Activated T-helper 1 cell treated with anti-CD3 and anti-CD28 coated beads, Interleukin-12 subunit alpha, Interleukin-12 subunit beta, Interleukin-2, Interleukin-4 antibody, amounts not matched to agents 30 ng/mL and 10 ng/mL and 1 ng/mL, durations not matched to agents 14 hours and 24 hours and 36 hours (primary cell): ENCODE measurements around the gene P2RX7. TPM values are rescaled to one million over a fixed set of nuclear protein-coding genes. Genes with fewer than 3 reads are reported as not detected.
"Not testable (repeated sequence)": the region's sequence is repeated elsewhere in the genome, so short reads cannot be mapped to it uniquely, and the experiment has no call there.

Experiments used
- DNase-seq: peaks from one replicate; pipeline ENCODE4 v3.0.0; 2021; ENCODE audit warnings: low spot score
- H3K27ac Mint-ChIP-seq: one replicate; pipeline ENCODE4 v1.8.0; 2021; ENCODE audit warnings: mild to moderate bottlenecking, mixed read lengths
- H3K27me3 Mint-ChIP-seq: one replicate; pipeline ENCODE4 v1.8.0; 2022; ENCODE audit warnings: mild to moderate bottlenecking, moderate library complexity, mixed read lengths; ENCODE audit not compliant: insufficient read depth
- H3K36me3 Mint-ChIP-seq: one replicate; pipeline ENCODE4 v1.8.0; 2021; ENCODE audit warnings: low read depth, mixed read lengths
- H3K4me1 Mint-ChIP-seq: one replicate; pipeline ENCODE4 v1.8.0; 2021; ENCODE audit warnings: low read depth, mixed read lengths
- H3K4me3 Mint-ChIP-seq: one replicate; pipeline ENCODE4 v1.8.0; 2021; ENCODE audit warnings: mild to moderate bottlenecking, moderate library complexity, mixed read lengths
- H3K9me3 Mint-ChIP-seq: one replicate; pipeline ENCODE4 v1.8.0; 2021; ENCODE audit warnings: mixed read lengths
- intact Hi-C: fragments of 100-400 bp; cut with micrococcal nuclease; formaldehyde crosslinking; loops from one replicate; pipeline ENCODE4 v1.15.1; 2024
- total RNA-seq: library from RNA; stranded (reverse); gene quantifications from 2 replicates; pipeline ENCODE4 v1.2.3, GENCODE V29; 2022

Gene P2RX7
- total RNA-seq, 1 donor from 2014 or later: 8.0 TPM

DNA sequence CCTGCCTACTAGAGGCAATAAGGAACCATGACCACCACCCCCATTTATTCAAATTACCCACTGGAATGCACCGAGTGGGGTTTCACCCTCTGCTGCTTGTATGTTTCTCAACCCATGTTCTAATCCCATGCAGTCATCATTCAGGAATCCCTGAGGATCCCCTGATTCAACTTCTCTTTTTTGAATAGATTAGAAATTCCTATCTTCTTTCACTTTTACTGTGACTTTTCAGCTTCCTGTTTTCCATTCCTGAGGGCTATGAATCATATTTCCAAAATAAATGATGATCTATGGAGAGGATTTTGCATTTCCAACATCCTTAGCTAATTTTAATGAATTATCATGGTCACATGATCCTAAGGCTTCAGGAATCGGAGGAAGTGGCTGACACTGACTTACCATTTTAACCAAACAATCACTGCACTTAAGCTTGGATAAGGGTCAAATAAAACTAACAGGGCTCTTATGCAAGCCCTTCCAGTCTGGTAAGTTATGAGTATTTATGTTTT is 57.9 kb downstream of the P2RX7 start:
- no peak for DNase-seq
- intact Hi-C loops: no loop called here
- Mint-ChIP-seq H3K36me3 (peaks cover 4% of the 10 kb centered on the region), H3K27ac (no peak overlapping the region), H3K9me3 (peaks cover 4% of the 10 kb centered on the region), H3K4me3 (no peak overlapping the region), H3K27me3 (peaks cover 4% of the 10 kb centered on the region), H3K4me1 (peaks cover 12% of the 10 kb centered on the region)

DNA sequence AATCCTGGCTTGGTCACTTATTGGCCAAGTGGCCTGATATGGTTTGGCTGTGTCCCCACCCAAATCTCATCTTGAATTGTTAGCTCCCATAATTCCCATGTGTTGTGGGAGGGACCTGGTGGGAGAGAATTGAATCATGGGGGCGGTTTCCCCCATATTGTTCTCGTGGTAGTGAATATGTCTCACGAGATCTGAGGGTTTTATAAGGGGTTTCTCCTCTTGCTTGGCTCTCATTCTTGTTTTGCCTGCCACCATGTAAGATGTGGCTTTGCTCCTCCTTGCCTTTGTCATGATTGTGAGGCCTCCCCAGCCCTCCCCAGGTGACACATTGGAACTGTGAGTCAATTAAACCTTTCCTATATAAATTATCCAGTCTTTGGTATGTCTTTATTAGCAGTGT is 58.5 kb downstream of the P2RX7 start:
- peaks cover 4% of the 10 kb centered on the region for H3K9me3 Mint-ChIP-seq
- H3K4me1 Mint-ChIP-seq: peaks cover 12% of the 10 kb centered on the region
- intact Hi-C loops: no loop called here
- no peak for DNase-seq
- no peak overlapping the region for H3K4me3 Mint-ChIP-seq
- peaks cover 4% of the 10 kb centered on the region for H3K36me3 Mint-ChIP-seq
- peaks cover 4% of the 10 kb centered on the region for H3K27me3 Mint-ChIP-seq
- no peak overlapping the region for H3K27ac Mint-ChIP-seq

DNA sequence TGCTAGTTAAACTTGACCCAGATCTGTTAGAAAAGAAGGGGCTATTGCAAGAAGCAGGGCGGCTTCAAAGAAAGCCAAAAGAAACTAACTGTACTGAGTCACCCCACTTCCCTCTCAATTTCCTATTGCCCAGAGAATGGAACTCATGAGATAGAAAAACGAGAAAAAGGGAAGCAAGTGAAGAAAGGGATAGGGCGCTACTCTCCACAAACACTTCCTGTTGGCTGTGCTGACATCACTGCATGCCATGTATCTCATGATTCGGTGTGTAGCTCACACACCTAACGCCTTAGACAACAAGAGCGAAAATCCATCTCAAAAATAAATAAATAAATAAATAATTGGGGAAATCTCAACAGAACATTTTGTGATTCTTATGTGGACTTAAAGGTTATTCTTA is 64.2 kb downstream of the P2RX7 start:
- Mint-ChIP-seq H3K27me3 (peaks cover 4% of the 10 kb centered on the region), H3K36me3 (no peaks in the 10 kb centered on the region), H3K9me3 (no peaks in the 10 kb centered on the region), H3K4me3 (peak overlapping the region; percentile 42), H3K27ac (no peak overlapping the region), H3K4me1 (peaks cover 19% of the 10 kb centered on the region)
- intact Hi-C loops: no loop called here
- DNase-seq: no peak

DNA sequence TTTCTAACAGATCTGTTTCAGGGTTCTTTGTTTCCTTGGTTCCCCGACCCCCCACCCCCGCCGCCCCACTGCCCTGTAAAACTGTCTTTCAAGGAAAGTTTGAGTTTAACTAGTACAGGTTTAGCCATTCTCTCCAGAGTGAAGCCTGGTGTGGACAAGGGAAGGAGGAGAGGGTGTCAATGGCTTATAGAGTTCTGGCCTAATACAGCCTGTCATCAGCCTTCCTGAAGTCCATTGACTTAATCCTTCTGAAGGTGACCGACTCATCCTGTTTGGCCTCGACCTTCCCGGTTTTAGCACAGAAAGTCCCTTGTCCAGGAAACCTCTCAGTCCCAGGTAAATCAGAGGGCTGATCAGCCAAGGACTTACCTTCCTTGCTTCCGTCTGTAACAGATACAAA is 66.3 kb downstream of the P2RX7 start:
- Mint-ChIP-seq H3K27ac (no peak overlapping the region), H3K9me3 (no peaks in the 10 kb centered on the region), H3K4me3 (no peak overlapping the region), H3K27me3 (peaks cover 8% of the 10 kb centered on the region), H3K36me3 (no peaks in the 10 kb centered on the region), H3K4me1 (peaks cover 12% of the 10 kb centered on the region)
- no peak for DNase-seq
- intact Hi-C loops: no loop called here

DNA sequence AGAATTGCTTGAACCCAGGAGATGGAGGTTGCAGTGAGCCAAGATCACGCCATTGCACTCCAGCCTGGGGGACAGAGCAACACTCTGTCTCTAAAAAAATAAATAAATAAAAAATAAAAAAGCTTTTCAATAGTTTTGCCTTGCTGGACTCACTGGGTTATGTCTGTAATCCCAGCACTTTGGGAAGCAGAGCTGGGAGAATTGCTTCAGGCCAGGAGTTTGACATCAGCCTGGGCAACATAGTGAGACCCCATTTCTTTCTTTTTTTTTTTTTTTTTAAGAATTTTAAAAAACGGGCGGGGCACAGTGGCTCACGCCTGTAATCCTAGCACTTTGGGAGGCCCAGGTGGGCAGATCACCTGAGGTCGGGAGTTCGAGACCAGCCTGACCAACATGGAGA is 68.5 kb downstream of the P2RX7 start:
- H3K27me3 Mint-ChIP-seq: peaks cover 11% of the 10 kb centered on the region
- H3K9me3 Mint-ChIP-seq, H3K27ac Mint-ChIP-seq, H3K36me3 Mint-ChIP-seq, intact Hi-C loops, DNase-seq, H3K4me3 Mint-ChIP-seq: not testable (repeated sequence)
- peaks cover 24% of the 10 kb centered on the region for H3K4me1 Mint-ChIP-seq

DNA sequence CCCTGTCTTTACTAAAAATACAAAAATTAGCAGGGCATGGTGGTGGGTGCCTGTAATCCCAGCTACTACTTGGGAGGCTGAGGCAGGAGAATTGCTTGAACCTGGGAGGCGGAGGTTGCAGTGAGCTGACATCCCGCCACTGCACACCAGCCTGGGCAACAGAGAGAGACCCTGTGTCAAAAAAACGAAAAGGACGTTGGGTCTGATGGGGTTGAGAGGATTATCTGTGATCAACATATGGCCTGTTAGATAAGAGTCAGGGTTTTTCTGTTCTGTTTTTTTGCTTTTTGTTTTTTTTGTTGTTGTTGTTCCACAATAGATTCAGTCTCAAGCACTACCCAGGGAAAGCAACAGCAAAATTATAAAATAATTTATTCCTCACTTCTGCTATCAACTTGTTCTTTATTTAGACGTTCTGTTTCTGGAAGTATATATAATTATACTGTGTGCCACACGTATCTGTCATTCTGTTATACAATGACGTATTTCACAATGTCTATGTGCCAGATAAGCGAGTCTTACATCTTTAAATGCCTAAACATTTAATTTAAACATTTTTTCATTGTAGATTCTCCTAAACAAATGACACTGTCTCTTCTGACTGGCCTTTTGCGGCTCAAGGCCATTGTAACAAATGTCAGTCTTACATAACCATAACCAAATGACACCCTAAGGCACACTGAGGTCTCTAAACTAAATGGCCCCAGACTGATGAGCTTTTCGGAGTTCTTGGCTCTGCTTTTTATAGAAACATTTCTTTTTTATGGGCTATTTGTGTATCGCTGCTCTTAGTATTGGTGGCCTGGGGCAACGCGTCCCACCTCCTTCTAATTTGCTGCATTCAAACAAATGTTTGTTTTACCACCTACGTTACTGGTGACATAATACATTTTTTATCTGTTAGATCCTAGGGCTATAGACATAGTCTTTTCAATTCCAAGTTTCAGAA is 70.0 kb downstream of the P2RX7 start:
- no peak for DNase-seq
- Mint-ChIP-seq H3K36me3 (no peaks in the 10 kb centered on the region), H3K4me3 (no peak overlapping the region), H3K4me1 (peaks cover 17% of the 10 kb centered on the region), H3K27ac (no peak overlapping the region), H3K27me3 (peaks cover 11% of the 10 kb centered on the region), H3K9me3 (no peaks in the 10 kb centered on the region)
- intact Hi-C loops: no loop called here

DNA sequence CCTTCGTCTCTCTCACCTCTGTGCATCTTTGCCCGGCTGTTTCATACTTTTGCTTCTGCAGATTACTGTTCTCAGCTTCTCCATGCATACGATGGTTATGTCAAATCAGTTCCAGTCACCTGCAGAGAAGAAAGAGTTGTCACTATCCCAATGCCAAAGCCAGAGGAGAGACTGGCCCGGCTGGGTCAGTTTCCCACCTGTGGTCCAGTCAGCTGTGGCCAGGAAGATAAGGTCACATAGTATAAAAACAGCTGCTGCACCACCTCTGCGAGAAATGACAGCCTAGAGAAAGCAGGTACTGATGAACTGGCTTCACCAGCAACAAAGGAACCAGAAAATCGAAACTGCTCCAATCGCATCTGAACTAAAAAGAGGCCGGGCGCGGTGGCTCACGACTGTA is 70.8 kb downstream of the P2RX7 start:
- Mint-ChIP-seq H3K36me3 (no peaks in the 10 kb centered on the region), H3K4me1 (peaks cover 11% of the 10 kb centered on the region), H3K27ac (no peak overlapping the region), H3K4me3 (no peak overlapping the region), H3K9me3 (no peaks in the 10 kb centered on the region), H3K27me3 (peaks cover 8% of the 10 kb centered on the region)
- intact Hi-C loops: no loop called here
- DNase-seq: no peak

DNA sequence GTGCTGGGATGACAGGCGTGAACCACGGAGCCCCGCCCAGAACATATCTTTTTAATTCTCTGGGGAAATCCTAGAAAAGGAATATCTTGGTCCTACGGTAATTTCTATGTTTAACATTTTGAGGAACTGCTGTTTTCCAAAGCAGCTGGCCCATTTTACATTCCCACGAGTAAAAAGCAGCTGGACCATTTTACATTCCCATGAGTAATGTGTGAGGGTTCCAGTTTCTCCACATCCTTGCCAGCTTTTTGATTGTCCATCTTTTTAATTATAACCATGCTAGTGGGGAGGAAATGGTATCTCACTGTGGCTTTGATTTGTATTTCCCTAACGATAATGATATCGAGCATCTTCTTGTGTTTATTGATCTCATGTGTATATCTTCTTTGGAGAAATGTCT is 72.8 kb downstream of the P2RX7 start:
- no peak for DNase-seq
- H3K4me1 Mint-ChIP-seq: peaks cover 23% of the 10 kb centered on the region
- H3K36me3 Mint-ChIP-seq: no peaks in the 10 kb centered on the region
- H3K4me3 Mint-ChIP-seq: no peak overlapping the region
- H3K27ac Mint-ChIP-seq: no peak overlapping the region
- intact Hi-C loops: no loop called here
- H3K9me3 Mint-ChIP-seq: no peaks in the 10 kb centered on the region
- peaks cover 8% of the 10 kb centered on the region for H3K27me3 Mint-ChIP-seq

DNA sequence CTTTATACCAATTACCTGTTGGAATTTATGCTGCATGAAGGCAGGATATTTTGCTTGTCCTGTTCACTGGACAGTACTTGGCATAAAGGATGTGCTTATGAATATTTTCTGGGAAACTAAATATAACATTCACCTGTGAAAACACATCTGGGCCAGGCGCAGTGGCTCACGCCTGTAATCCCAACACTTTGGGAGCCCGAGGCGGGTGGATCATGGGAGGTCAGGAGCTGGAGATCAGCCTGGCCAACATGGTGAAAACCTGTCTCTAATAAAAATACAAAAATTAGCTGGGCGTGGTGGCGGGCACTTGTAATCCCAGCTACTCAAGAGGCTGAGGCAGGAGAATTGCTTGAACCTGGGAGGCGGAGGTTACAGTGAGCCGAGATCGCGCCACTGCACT is 75.9 kb downstream of the P2RX7 start:
- H3K9me3 Mint-ChIP-seq, DNase-seq, intact Hi-C loops, H3K27me3 Mint-ChIP-seq: not testable (repeated sequence)
- Mint-ChIP-seq H3K4me1 (peaks cover 32% of the 10 kb centered on the region), H3K27ac (peak overlapping the region; percentile 58), H3K36me3 (peaks cover 10% of the 10 kb centered on the region), H3K4me3 (peak overlapping the region; percentile 51)

DNA sequence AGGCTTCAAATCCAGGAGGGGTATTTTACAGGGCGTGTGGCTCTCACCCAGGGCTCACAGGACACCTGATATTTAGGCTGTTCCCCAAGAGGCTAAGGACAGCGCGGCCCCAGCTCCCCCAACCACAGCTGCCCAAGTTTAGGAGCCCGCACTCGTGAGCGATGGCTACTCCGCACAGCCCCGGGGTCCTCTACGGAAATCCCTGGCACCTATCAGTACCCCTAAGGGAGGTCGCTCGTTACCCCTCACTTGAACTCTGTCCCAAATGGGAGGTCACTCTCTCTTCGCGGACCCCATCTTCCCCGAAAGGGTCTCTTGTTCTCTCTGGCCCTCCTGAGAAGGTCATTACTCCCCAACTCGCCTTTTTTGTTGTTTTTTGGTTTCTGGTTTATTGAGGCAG is 76.5 kb downstream of the P2RX7 start:
- peak overlapping the region; percentile 61 for H3K27ac Mint-ChIP-seq
- DNase-seq: no peak

DNA sequence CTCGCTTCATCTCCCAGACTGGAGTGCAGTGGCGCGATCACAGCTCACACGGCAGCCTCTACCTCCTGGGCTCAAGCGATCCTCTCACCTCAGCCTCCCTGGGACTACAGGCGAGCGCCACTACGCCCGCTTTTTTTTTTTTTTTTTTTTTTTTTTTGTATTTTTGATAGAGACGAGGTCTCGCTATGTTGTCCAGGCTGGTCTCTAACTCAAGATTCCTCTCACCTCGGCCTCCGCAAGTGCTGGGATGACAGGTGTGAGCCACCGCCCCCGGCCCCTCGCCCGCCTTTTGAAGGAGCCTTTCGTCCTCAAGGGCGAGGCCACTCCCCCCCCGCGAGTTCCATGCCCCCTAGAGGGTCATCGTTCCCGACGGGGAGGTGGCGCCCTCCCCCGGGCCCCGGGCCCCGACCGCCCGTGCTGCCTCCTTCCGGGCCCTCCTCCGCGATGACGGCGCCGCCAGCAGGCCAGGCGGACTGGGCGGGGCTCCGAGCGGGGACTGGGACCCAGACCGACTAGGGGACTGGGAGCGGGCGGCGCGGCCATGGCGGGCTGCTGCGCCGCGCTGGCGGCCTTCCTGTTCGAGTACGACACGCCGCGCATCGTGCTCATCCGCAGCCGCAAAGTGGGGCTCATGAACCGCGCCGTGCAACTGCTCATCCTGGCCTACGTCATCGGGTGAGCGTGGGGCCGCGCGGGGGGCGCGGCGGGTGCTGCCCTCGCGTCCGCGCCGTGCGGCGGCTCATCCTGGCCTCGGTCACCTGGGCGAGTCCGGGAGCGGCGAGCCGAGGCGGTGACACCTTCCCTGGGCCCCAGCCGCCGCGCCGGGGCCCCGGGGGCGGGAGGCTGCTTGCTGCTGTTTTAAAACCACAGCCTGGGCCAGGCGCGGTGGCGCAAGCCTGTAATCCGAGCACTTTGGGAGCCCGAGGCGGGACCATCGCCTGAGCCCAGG is 77.2 kb downstream of the P2RX7 start, which contains the start of gene P2RX4:
TSS of gene P2RX4 (plus strand) at position 506 of the 949 bp plus-strand sequence. CDS start at position 542, 36 bp downstream.
- intact Hi-C loops: loop anchor here (1.0 to 5.0 kb wide), 7 partner anchors 13 to 523 kb away; partner anchors contain the start of genes CAMKK2, MLEC, OASL and ORAI1
- Mint-ChIP-seq H3K9me3 (no peaks in the 10 kb centered on the region), H3K4me3 (peak within 1 kb of the TSS; percentile 85), H3K4me1 (peaks cover 33% of the 10 kb centered on the region), H3K27me3 (peaks cover 1% of the 10 kb centered on the region), H3K27ac (peak within 1 kb of the TSS; percentile 94), H3K36me3 (peaks cover 15% of the 10 kb centered on the region)
- peak; percentile 87 for DNase-seq

More for the DNA sequence above, 76.5 kb downstream of the P2RX7 start:
- Mint-ChIP-seq H3K27me3 (peaks cover 3% of the 10 kb centered on the region), H3K4me1 (peaks cover 32% of the 10 kb centered on the region), H3K36me3 (peaks cover 12% of the 10 kb centered on the region), H3K9me3 (no peaks in the 10 kb centered on the region), H3K4me3 (peak overlapping the region; percentile 78)
- intact Hi-C loops: no loop called here

DNA sequence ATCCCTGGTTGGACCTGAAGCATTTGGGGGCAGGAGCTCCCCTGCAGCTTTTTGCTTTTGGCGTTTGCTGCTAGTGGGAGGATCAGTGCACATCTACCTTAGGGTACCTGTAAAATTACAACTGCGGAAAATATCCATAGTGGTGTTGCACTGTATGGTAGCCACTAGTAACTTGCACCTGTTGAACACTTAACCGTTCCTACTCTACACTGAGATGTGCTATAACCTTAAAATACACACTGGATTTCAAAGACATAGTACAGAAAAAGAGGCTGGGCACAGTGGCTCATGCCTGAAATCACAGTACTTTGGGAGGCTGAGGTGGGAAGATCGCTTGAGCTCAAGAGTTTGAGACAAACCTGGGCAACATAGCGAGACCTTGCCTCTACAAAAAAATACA is 80.2 kb downstream of the P2RX7 start:
- Mint-ChIP-seq H3K27me3 (no peaks in the 10 kb centered on the region), H3K4me1 (peaks cover 42% of the 10 kb centered on the region), H3K4me3 (peak overlapping the region; percentile 45), H3K36me3 (peaks cover 18% of the 10 kb centered on the region), H3K27ac (no peak overlapping the region), H3K9me3 (no peaks in the 10 kb centered on the region)
- no peak for DNase-seq
- intact Hi-C loops: loop anchor here (5.0 kb wide), 2 partner anchors 176 to 414 kb away; partner anchors contain the start of genes OASL and ORAI1
